ENCODE measurements around the gene ECE2. TPM values are rescaled to one million over a fixed set of nuclear protein-coding genes. Genes with fewer than 3 reads are reported as not detected.
A peak's percentile ranks its signal among the peaks of the same experiment; 100 is the strongest.
"Not testable (repeated sequence)": the region's sequence is repeated elsewhere in the genome, so short reads cannot be mapped to it uniquely, and the experiment has no call there.

ECE2 gene
- total RNA-seq, 2 donors from 2014 or later, result not detected

DNA sequence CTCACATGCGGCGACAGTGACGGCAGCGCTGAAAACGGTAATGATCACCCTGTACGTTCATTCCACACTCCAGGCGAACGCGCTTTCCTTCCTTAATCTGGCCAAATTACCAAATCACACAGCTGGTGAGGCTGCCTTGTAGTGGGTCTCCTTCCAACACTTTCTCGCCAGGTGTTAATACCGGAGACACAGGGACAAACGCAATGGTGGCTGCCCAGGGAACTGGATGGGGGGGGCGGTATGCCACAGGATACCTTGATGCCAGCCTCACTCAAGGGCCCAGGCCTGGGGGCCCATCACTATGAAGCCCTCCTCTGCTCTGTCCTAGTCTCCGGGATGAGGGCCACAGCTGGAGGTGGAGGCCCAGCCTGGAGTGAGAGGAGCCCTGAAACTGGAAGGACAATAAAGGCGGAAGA lies 13.1 kb upstream of the ECE2 start:
- DNase-seq, result no peak
- no peaks in the 10 kb centered on the region for H3K36me3 ChIP-seq (ENCODE audit: control insufficient read depth, insufficient read depth, low read length)
- peaks cover 14% of the 10 kb centered on the region for H3K4me1 Mint-ChIP-seq
- H3K36me3 Mint-ChIP-seq (ENCODE audit: low read depth), result peaks cover 6% of the 10 kb centered on the region
- no peak overlapping the region for H3K4me3 ChIP-seq (ENCODE audit: low read length)
- TF ChIP-seq, protein P1, sequence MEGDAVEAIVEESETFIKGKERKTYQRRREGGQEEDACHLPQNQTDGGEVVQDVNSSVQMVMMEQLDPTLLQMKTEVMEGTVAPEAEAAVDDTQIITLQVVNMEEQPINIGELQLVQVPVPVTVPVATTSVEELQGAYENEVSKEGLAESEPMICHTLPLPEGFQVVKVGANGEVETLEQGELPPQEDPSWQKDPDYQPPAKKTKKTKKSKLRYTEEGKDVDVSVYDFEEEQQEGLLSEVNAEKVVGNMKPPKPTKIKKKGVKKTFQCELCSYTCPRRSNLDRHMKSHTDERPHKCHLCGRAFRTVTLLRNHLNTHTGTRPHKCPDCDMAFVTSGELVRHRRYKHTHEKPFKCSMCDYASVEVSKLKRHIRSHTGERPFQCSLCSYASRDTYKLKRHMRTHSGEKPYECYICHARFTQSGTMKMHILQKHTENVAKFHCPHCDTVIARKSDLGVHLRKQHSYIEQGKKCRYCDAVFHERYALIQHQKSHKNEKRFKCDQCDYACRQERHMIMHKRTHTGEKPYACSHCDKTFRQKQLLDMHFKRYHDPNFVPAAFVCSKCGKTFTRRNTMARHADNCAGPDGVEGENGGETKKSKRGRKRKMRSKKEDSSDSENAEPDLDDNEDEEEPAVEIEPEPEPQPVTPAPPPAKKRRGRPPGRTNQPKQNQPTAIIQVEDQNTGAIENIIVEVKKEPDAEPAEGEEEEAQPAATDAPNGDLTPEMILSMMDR (conservative IDR thresholded peaks at IDR 0.05), result no peak
- H3K27me3 Mint-ChIP-seq (ENCODE audit: insufficient read depth), result peaks cover 86% of the 10 kb centered on the region
- H3K9ac ChIP-seq (ENCODE audit: extremely low read depth, low read length, poor library complexity, severe bottlenecking), result no peak overlapping the region
- peaks cover 5% of the 10 kb centered on the region for H3K9me3 Mint-ChIP-seq
- no peak overlapping the region for H3K27ac Mint-ChIP-seq
- no peaks in the 10 kb centered on the region for H3K4me1 ChIP-seq (ENCODE audit: control insufficient read depth, insufficient read depth, low read length)
- peak overlapping the region; percentile 66 for H3K4me3 Mint-ChIP-seq
- peaks cover 5% of the 10 kb centered on the region for H3K9me3 ChIP-seq (ENCODE audit: control insufficient read depth, low read length)
- no peak overlapping the region for H3K27ac ChIP-seq (ENCODE audit: low read depth, low read length)
- peaks cover 77% of the 10 kb centered on the region for H3K27me3 ChIP-seq (ENCODE audit: control insufficient read depth, insufficient read depth, low read length, poor library complexity, severe bottlenecking)
- WGBS, 2 experiments (ENCODE audit: insufficient coverage in 1 of 2, insufficient read length in 1 of 2), result 23% methylated on average over 12 to 15 of the region's 15 CpGs

DNA sequence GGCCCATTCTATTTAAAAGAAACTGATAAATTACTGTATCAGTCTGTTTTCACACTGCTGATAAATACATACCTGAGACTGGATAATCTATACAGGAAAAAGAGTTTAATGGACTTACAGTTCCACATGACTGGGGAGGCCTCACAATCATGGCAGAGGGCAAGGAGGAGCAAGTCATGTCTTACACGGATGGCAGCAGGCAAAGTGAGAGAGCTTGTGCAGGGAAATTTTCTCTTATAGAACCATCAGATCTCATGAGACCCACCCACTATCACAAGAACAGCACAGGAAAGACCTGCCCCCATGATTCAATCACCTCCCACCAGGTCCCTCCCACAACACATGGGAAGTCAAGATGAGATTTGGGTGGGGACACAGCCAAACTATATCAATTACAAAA lies 8.6 kb upstream of the ECE2 start:
- not testable (repeated sequence) for H3K36me3 ChIP-seq (ENCODE audit: control insufficient read depth, insufficient read depth, low read length); H3K36me3 Mint-ChIP-seq (ENCODE audit: low read depth); H3K4me1 Mint-ChIP-seq; H3K27ac ChIP-seq (ENCODE audit: low read depth, low read length); H3K27ac Mint-ChIP-seq; DNase-seq; H3K9me3 ChIP-seq (ENCODE audit: control insufficient read depth, low read length); H3K4me3 Mint-ChIP-seq; H3K4me1 ChIP-seq (ENCODE audit: control insufficient read depth, insufficient read depth, low read length); H3K9me3 Mint-ChIP-seq; H3K4me3 ChIP-seq (ENCODE audit: low read length); H3K9ac ChIP-seq (ENCODE audit: extremely low read depth, low read length, poor library complexity, severe bottlenecking)
- H3K27me3 ChIP-seq (ENCODE audit: control insufficient read depth, insufficient read depth, low read length, poor library complexity, severe bottlenecking), result peaks cover 62% of the 10 kb centered on the region
- H3K27me3 Mint-ChIP-seq (ENCODE audit: insufficient read depth), result peaks cover 55% of the 10 kb centered on the region
- 100% methylated on average over 1 of the region's 1 CpG; no CpG with 5 or more reads in 1 of the 2 experiments for WGBS, 2 experiments (ENCODE audit: insufficient coverage in 1 of 2, insufficient read length in 1 of 2)

DNA sequence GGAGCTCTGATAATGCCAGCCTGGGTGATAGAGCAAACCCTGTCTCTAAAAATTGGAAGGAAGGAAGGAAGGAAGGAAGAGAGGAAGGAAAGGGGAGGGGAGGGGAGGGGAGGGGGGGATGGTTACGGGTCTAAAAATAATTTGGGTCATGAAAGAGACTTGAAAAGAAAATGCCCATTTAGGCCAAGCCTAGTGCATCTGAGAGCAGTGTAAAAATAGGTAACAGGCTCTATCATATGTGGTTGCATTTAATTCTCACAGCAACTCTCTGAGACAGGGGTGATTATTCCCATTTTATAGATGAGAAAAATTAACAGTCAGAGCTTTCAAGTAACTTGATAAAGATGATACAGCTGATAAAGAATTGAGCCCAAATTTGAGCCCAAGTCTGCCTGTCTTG lies 3.6 kb upstream of the ECE2 start:
- H3K27me3 ChIP-seq (ENCODE audit: control insufficient read depth, insufficient read depth, low read length, poor library complexity, severe bottlenecking), result peaks cover 75% of the 10 kb centered on the region
- peaks cover 51% of the 10 kb centered on the region for H3K27me3 Mint-ChIP-seq (ENCODE audit: insufficient read depth)
- peak; percentile 4 for DNase-seq

More for the DNA sequence above, 3.6 kb upstream of the ECE2 start:
- peaks cover 2% of the 10 kb centered on the region for H3K9me3 Mint-ChIP-seq
- H3K4me1 ChIP-seq (ENCODE audit: control insufficient read depth, insufficient read depth, low read length), result no peaks in the 10 kb centered on the region
- 83 to 90% methylated on average over 1 of the region's 1 CpG for WGBS, 2 experiments (ENCODE audit: insufficient coverage in 1 of 2, insufficient read length in 1 of 2)
- no peaks in the 10 kb centered on the region for H3K36me3 Mint-ChIP-seq (ENCODE audit: low read depth)
- no peak overlapping the region for H3K9ac ChIP-seq (ENCODE audit: extremely low read depth, low read length, poor library complexity, severe bottlenecking)
- peaks cover 5% of the 10 kb centered on the region for H3K9me3 ChIP-seq (ENCODE audit: control insufficient read depth, low read length)
- H3K4me3 Mint-ChIP-seq, result no peak overlapping the region
- H3K36me3 ChIP-seq (ENCODE audit: control insufficient read depth, insufficient read depth, low read length), result no peaks in the 10 kb centered on the region
- H3K27ac ChIP-seq (ENCODE audit: low read depth, low read length), result no peak overlapping the region
- no peaks in the 10 kb centered on the region for H3K4me1 Mint-ChIP-seq
- TF ChIP-seq, protein P1 (conservative IDR thresholded peaks at IDR 0.05), result no peak
- H3K4me3 ChIP-seq (ENCODE audit: low read length), result no peak overlapping the region
- no peak overlapping the region for H3K27ac Mint-ChIP-seq

All from endodermal cell (in vitro differentiated cells).